ENCODE data around the gene S100A5. TPM values are rescaled to one million over a fixed set of nuclear protein-coding genes. Genes with fewer than 3 reads are reported as not detected.

S100A5 gene
- total and polyA plus RNA-seq, 9 of the 15 experiments (the other 6 are each of a cell fraction or from before 2014, with no cell fraction given): 0.56 to 1.4 (median 0.64) TPM; not detected in 5

DNA sequence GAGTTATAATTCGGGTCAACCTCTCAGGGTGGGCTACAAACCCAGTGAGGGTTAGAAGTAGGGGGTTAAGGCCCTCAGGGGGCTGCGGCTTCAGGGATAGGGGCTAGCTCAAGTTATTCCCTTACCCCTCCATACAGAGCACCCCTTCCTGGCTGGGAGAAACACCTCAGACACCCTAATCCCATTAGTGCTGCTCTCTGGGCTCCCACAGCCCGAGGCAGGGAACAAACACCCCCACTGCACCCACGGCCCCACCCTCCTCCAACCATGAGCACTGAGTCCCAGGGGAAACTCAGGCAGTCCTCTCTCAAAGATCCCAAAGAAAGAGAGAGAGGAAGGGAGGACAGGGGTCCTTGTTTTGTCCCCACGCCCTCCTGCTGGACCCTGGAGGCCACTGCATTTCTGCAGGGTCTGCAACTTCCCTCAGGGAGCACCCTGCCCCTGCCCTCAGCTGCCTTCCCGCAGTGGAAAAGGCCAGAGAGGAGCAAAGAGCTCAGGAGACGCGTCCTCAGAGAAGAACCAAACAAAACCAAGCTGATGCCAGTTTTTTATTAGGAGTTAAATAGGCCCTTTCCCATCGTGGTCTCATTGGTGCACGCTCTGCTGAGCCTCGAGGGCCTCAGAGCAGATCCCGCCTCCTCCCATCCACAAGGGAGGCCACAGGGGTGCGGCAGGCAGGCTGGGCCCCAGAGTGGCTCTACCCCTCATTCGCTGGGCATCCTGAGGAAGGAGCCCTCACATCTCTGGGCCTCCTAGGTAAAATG is 6.2 kb upstream of the S100A5 start (continued):
- TF ChIP-seq, protein P1, sequence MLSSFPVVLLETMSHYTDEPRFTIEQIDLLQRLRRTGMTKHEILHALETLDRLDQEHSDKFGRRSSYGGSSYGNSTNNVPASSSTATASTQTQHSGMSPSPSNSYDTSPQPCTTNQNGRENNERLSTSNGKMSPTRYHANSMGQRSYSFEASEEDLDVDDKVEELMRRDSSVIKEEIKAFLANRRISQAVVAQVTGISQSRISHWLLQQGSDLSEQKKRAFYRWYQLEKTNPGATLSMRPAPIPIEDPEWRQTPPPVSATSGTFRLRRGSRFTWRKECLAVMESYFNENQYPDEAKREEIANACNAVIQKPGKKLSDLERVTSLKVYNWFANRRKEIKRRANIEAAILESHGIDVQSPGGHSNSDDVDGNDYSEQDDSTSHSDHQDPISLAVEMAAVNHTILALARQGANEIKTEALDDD (IDR thresholded peaks at IDR 0.05): no peak
- TF ChIP-seq NFRKB (IDR thresholded peaks at IDR 0.05; ENCODE audit: low read depth): no peak
- TF ChIP-seq RBM25 (IDR thresholded peaks at IDR 0.05; ENCODE audit: low read depth, low read length, severe bottlenecking): no peak
- TF ChIP-seq, protein P2, sequence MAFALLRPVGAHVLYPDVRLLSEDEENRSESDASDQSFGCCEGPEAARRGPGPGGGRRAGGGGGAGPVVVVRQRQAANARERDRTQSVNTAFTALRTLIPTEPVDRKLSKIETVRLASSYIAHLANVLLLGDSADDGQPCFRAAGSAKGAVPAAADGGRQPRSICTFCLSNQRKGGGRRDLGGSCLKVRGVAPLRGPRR (CRISPR knock-in tag; IDR thresholded peaks at IDR 0.05): no peak
- TF ChIP-seq, protein P3, sequence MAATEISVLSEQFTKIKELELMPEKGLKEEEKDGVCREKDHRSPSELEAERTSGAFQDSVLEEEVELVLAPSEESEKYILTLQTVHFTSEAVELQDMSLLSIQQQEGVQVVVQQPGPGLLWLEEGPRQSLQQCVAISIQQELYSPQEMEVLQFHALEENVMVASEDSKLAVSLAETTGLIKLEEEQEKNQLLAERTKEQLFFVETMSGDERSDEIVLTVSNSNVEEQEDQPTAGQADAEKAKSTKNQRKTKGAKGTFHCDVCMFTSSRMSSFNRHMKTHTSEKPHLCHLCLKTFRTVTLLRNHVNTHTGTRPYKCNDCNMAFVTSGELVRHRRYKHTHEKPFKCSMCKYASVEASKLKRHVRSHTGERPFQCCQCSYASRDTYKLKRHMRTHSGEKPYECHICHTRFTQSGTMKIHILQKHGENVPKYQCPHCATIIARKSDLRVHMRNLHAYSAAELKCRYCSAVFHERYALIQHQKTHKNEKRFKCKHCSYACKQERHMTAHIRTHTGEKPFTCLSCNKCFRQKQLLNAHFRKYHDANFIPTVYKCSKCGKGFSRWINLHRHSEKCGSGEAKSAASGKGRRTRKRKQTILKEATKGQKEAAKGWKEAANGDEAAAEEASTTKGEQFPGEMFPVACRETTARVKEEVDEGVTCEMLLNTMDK (IDR thresholded peaks at IDR 0.05; ENCODE audit: borderline replicate concordance, insufficient read depth, low read depth, low read length, poor library complexity, severe bottlenecking): no peak
- TF ChIP-seq, protein P4, sequence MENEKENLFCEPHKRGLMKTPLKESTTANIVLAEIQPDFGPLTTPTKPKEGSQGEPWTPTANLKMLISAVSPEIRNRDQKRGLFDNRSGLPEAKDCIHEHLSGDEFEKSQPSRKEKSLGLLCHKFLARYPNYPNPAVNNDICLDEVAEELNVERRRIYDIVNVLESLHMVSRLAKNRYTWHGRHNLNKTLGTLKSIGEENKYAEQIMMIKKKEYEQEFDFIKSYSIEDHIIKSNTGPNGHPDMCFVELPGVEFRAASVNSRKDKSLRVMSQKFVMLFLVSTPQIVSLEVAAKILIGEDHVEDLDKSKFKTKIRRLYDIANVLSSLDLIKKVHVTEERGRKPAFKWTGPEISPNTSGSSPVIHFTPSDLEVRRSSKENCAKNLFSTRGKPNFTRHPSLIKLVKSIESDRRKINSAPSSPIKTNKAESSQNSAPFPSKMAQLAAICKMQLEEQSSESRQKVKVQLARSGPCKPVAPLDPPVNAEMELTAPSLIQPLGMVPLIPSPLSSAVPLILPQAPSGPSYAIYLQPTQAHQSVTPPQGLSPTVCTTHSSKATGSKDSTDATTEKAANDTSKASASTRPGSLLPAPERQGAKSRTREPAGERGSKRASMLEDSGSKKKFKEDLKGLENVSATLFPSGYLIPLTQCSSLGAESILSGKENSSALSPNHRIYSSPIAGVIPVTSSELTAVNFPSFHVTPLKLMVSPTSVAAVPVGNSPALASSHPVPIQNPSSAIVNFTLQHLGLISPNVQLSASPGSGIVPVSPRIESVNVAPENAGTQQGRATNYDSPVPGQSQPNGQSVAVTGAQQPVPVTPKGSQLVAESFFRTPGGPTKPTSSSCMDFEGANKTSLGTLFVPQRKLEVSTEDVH (IDR thresholded peaks at IDR 0.05; ENCODE audit: low read depth, partially characterized antibody): no peak

Measured in K562 (cell line).